Neural cell (in vitro differentiated cells): ENCODE measurements around the gene MYBPC2. TPM values are rescaled to one million over a fixed set of nuclear protein-coding genes. Genes with fewer than 3 reads are reported as not detected.

Source experiments
- H2AFZ ChIP-seq: fragments of 200-600, 300-800 bp; sonication (generic), shearing (Covaris generic); 2 replicates; pipeline ENCODE4 v1.6.0; 2014; ENCODE audit warnings: low read depth, mild to moderate bottlenecking, antibody characterized with exemption, low read length, moderate library complexity
- H3F3A ChIP-seq: fragments of 200-600 bp; shearing (Covaris generic); 2 replicates; pipeline ENCODE4 v1.6.1; 2016; ENCODE audit warnings: mild to moderate bottlenecking, moderate library complexity, mixed read lengths, antibody characterized with exemption, low read length; ENCODE audit not compliant: insufficient read depth, poor library complexity, severe bottlenecking
- H3K27ac ChIP-seq: fragments of 200-600, 300-800 bp; sonication (generic), shearing (Covaris generic); 2 replicates; pipeline ENCODE4 v1.5.1; 2014; ENCODE audit warnings: mild to moderate bottlenecking, low read length, moderate library complexity
- H3K27me3 ChIP-seq: fragments of 300-800, 200-600 bp; sonication (generic), shearing (Covaris generic); 2 replicates; pipeline ENCODE4 v1.6.0; 2014; ENCODE audit warnings: mild to moderate bottlenecking, low read depth, low read length, moderate library complexity; ENCODE audit not compliant: insufficient read depth
- H3K36me3 ChIP-seq: fragments of 300-800, 200-600 bp; sonication (generic), shearing (Covaris generic); 2 replicates; pipeline ENCODE4 v1.5.1; 2014; ENCODE audit warnings: mild to moderate bottlenecking, antibody characterized with exemption, low read length, moderate library complexity; ENCODE audit not compliant: insufficient read depth
- H3K4me2 ChIP-seq: fragments of 300-800, 200-600 bp; sonication (generic), shearing (Covaris generic); 2 replicates; pipeline ENCODE4 v1.6.0; 2014; ENCODE audit warnings: mild to moderate bottlenecking, low read length
- H3K4me3 ChIP-seq: fragments of 300-800, 200-600 bp; sonication (generic), shearing (Covaris generic); 2 replicates; pipeline ENCODE4 v1.5.1; 2014; ENCODE audit warnings: mild to moderate bottlenecking, low read length, moderate library complexity
- H3K79me2 ChIP-seq: fragments of 200-600 bp; shearing (Covaris generic); replicated peaks from 2 replicates; pipeline ENCODE4 v1.6.0; 2014; ENCODE audit warnings: mild to moderate bottlenecking, low read length, moderate library complexity; ENCODE audit not compliant: insufficient read depth
- H3K9ac ChIP-seq: fragments of 300-800, 200-600 bp; sonication (generic), shearing (Covaris generic); 2 replicates; pipeline ENCODE4 v1.6.1; 2016; ENCODE audit warnings: mild to moderate bottlenecking, low read length, mixed read lengths
- H3K9me2 ChIP-seq: fragments of 200-600 bp; shearing (Covaris generic); 2 replicates; pipeline ENCODE4 v1.6.1; 2016; ENCODE audit warnings: mild to moderate bottlenecking, low read length, mixed read lengths; ENCODE audit not compliant: insufficient read depth
- H3K9me3 ChIP-seq: fragments of 200-600, 300-800 bp; sonication (generic), shearing (Covaris generic); 2 replicates; pipeline ENCODE4 v1.6.1; 2016; ENCODE audit warnings: mild to moderate bottlenecking, mixed run types, low read length, moderate library complexity, mixed read lengths
- H4K20me1 ChIP-seq: fragments of 200-600 bp; shearing (Covaris generic); 2 replicates; pipeline ENCODE4 v1.6.1; 2016; ENCODE audit warnings: mild to moderate bottlenecking, mixed run types; ENCODE audit not compliant: insufficient read depth
- EP300 ChIP-seq: fragments of 450-650 bp; conservative IDR thresholded peaks from 2 replicates; pipeline ENCODE4 v1.6.1; 2014; ENCODE audit warnings: antibody characterized with exemption, mild to moderate bottlenecking, moderate library complexity; ENCODE audit not compliant: poor library complexity, severe bottlenecking
- EZH2 ChIP-seq: fragments of 200-600, 300-800 bp; shearing (Covaris generic), sonication (generic); IDR thresholded peaks from 2 replicates; pipeline ENCODE4 v1.6.1; 2014; ENCODE audit warnings: antibody characterized with exemption, low read length, borderline replicate concordance, mild to moderate bottlenecking; ENCODE audit not compliant: insufficient read depth, poor library complexity, severe bottlenecking
- MXI1 ChIP-seq: fragments of 450-650 bp; conservative IDR thresholded peaks from 2 replicates; pipeline ENCODE4 v1.6.1; 2014; ENCODE audit warnings: antibody characterized with exemption, mild to moderate bottlenecking; ENCODE audit not compliant: poor library complexity, severe bottlenecking
- POLR2AphosphoS5 ChIP-seq: IDR thresholded peaks from 2 replicates; pipeline ENCODE4 v1.6.1; 2012
- RAD21 ChIP-seq: fragments of 450-650 bp; conservative IDR thresholded peaks from 2 replicates; pipeline ENCODE4 v1.6.1; 2014; ENCODE audit warnings: antibody characterized with exemption, mild to moderate bottlenecking, moderate library complexity
- SMC3 ChIP-seq: fragments of 450-650 bp; conservative IDR thresholded peaks from 2 replicates; pipeline ENCODE4 v1.6.1; 2014; ENCODE audit warnings: antibody characterized with exemption, mild to moderate bottlenecking, moderate library complexity; ENCODE audit not compliant: poor library complexity
- TAF1 ChIP-seq: IDR thresholded peaks from 2 replicates; pipeline ENCODE4 v1.6.1; 2012; ENCODE audit warnings: low read depth
- polyA plus RNA-seq: library from polyadenylated mRNA; depleted of rRNA; stranded (reverse); fragments of >200 nt; gene quantifications from 2 replicates; pipeline ENCODE4 v1.2.3, GENCODE V29; 2014
- TF ChIP-seq, protein P1 (sequence below): IDR thresholded peaks from 2 replicates; pipeline ENCODE4 v1.6.1; 2012; ENCODE audit warnings: borderline replicate concordance
- TF ChIP-seq, protein P2 (sequence below): fragments of 450-650 bp; IDR thresholded peaks from 2 replicates; pipeline ENCODE4 v1.5.1; 2014; ENCODE audit warnings: antibody characterized with exemption, mild to moderate bottlenecking, moderate library complexity; ENCODE audit not compliant: poor library complexity, severe bottlenecking

The MYBPC2 gene
- polyA plus RNA-seq, 1 donor from 2014 or later = not detected

GRCh38 chr19:50475101-50475568, 42.4 kb downstream of the MYBPC2 start:
- TF ChIP-seq SMC3 = no peak
- TF ChIP-seq RAD21 = no peak
- TF ChIP-seq EP300 = no peak
- no peak for TF ChIP-seq MXI1
- TF ChIP-seq EZH2 = no peak
- no peaks in the 10 kb centered on the region for H3K36me3 ChIP-seq
- no peaks in the 10 kb centered on the region for H3K9me2 ChIP-seq
- H3K4me3 ChIP-seq = no peak overlapping the region
- no peaks in the 10 kb centered on the region for H3K27me3 ChIP-seq
- no peak overlapping the region for H2AFZ ChIP-seq
- no peak overlapping the region for H3K27ac ChIP-seq
- H3K79me2 ChIP-seq = peaks cover 21% of the 10 kb centered on the region
- H3K9ac ChIP-seq = no peak overlapping the region
- no peak overlapping the region for H3K4me2 ChIP-seq
- no peaks in the 10 kb centered on the region for H3K9me3 ChIP-seq
- no peaks in the 10 kb centered on the region for H4K20me1 ChIP-seq
- H3F3A ChIP-seq = peaks cover 3% of the 10 kb centered on the region

- Histone ChIP-seq H3K9me2 (no peaks in the 10 kb centered on the region), H4K20me1 (no peaks in the 10 kb centered on the region), H2AFZ (peak overlapping the region; percentile 3), H3F3A (peaks cover 3% of the 10 kb centered on the region), H3K9ac (peak overlapping the region; percentile 41), H3K36me3 (no peaks in the 10 kb centered on the region), H3K4me2 (no peak overlapping the region), H3K27ac (peak overlapping the region; percentile 98), H3K27me3 (no peaks in the 10 kb centered on the region), H3K79me2 (peaks cover 21% of the 10 kb centered on the region), H3K4me3 (peak overlapping the region; percentile 91), H3K9me3 (no peaks in the 10 kb centered on the region)
- no peak for TF ChIP-seq MXI1
- TF ChIP-seq POLR2AphosphoS5 = no peak
- TF ChIP-seq, protein P1, sequence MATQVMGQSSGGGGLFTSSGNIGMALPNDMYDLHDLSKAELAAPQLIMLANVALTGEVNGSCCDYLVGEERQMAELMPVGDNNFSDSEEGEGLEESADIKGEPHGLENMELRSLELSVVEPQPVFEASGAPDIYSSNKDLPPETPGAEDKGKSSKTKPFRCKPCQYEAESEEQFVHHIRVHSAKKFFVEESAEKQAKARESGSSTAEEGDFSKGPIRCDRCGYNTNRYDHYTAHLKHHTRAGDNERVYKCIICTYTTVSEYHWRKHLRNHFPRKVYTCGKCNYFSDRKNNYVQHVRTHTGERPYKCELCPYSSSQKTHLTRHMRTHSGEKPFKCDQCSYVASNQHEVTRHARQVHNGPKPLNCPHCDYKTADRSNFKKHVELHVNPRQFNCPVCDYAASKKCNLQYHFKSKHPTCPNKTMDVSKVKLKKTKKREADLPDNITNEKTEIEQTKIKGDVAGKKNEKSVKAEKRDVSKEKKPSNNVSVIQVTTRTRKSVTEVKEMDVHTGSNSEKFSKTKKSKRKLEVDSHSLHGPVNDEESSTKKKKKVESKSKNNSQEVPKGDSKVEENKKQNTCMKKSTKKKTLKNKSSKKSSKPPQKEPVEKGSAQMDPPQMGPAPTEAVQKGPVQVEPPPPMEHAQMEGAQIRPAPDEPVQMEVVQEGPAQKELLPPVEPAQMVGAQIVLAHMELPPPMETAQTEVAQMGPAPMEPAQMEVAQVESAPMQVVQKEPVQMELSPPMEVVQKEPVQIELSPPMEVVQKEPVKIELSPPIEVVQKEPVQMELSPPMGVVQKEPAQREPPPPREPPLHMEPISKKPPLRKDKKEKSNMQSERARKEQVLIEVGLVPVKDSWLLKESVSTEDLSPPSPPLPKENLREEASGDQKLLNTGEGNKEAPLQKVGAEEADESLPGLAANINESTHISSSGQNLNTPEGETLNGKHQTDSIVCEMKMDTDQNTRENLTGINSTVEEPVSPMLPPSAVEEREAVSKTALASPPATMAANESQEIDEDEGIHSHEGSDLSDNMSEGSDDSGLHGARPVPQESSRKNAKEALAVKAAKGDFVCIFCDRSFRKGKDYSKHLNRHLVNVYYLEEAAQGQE = no peak
- no peak for TF ChIP-seq EZH2
- no peak for TF ChIP-seq SMC3
- TF ChIP-seq, protein P2, sequence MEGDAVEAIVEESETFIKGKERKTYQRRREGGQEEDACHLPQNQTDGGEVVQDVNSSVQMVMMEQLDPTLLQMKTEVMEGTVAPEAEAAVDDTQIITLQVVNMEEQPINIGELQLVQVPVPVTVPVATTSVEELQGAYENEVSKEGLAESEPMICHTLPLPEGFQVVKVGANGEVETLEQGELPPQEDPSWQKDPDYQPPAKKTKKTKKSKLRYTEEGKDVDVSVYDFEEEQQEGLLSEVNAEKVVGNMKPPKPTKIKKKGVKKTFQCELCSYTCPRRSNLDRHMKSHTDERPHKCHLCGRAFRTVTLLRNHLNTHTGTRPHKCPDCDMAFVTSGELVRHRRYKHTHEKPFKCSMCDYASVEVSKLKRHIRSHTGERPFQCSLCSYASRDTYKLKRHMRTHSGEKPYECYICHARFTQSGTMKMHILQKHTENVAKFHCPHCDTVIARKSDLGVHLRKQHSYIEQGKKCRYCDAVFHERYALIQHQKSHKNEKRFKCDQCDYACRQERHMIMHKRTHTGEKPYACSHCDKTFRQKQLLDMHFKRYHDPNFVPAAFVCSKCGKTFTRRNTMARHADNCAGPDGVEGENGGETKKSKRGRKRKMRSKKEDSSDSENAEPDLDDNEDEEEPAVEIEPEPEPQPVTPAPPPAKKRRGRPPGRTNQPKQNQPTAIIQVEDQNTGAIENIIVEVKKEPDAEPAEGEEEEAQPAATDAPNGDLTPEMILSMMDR = no peak
- TF ChIP-seq EP300 = no peak
- no peak for TF ChIP-seq RAD21
- TF ChIP-seq TAF1 = no peak
These were observed 43.1 kb downstream of the MYBPC2 start for GRCh38 chr19:50475736-50476223.
